SK-N-SH (cell line): ENCODE results near the gene NFASC.
A peak's percentile ranks its signal among the peaks of the same experiment; 100 is the strongest.

ENCODE experiments used
- CHD2 ChIP-seq: fragments of 150-350 bp; IDR thresholded peaks from 2 replicates; pipeline ENCODE4 v1.6.1; 2018; ENCODE audit warnings: low read length; ENCODE audit not compliant: partially characterized antibody
- CTCF ChIP-seq: fragments of 200-600 bp; sonication (generic); IDR thresholded peaks from 2 replicates; pipeline ENCODE4 v1.6.1; 2017; ENCODE audit warnings: antibody characterized with exemption, mild to moderate bottlenecking, moderate library complexity
- ELF1 ChIP-seq: IDR thresholded peaks from 2 replicates; pipeline ENCODE4 v1.4.0; 2012
- EP300 ChIP-seq, 2 experiments: IDR thresholded peaks; 2 replicates each; pipeline versions ENCODE4 v1.4.0 to v1.6.1; 2012; ENCODE audit warnings: borderline replicate concordance in 1 of 2, low read depth in 1 of 2, low read length in 1 of 2
- FOSL2 ChIP-seq: IDR thresholded peaks from 2 replicates; pipeline ENCODE4 v1.4.0; 2012; ENCODE audit warnings: low read depth, mild to moderate bottlenecking, moderate library complexity, borderline replicate concordance
- GABPA ChIP-seq: IDR thresholded peaks from 2 replicates; pipeline ENCODE4 v1.4.0; 2012; ENCODE audit warnings: low read depth, mild to moderate bottlenecking
- MAX ChIP-seq: IDR thresholded peaks from 2 replicates; pipeline ENCODE4 v1.4.0; 2012; ENCODE audit warnings: low read depth
- MXI1 ChIP-seq: IDR thresholded peaks from 2 replicates; pipeline ENCODE4 v1.6.1; 2012; ENCODE audit warnings: mild to moderate bottlenecking, low read depth, low read length, improper control_type of control experiment
- RAD21 ChIP-seq: IDR thresholded peaks from 2 replicates; pipeline ENCODE4 v1.6.1; 2012; ENCODE audit warnings: mild to moderate bottlenecking, low read length
- RFX5 ChIP-seq: IDR thresholded peaks from 2 replicates; pipeline ENCODE4 v1.6.1; 2012; ENCODE audit warnings: mild to moderate bottlenecking, improper control_type of control experiment, low read length
- SIN3A ChIP-seq: IDR thresholded peaks from 2 replicates; pipeline ENCODE4 v1.6.1; 2012; ENCODE audit warnings: low read depth, mild to moderate bottlenecking, low read length, moderate library complexity, borderline replicate concordance
- TAF1 ChIP-seq: IDR thresholded peaks from 2 replicates; pipeline ENCODE4 v1.6.1; 2012; ENCODE audit warnings: low read depth, mild to moderate bottlenecking, low read length, moderate library complexity, borderline replicate concordance

- TF ChIP-seq SIN3A, result no peak
- no peak for TF ChIP-seq MAX
- peak; percentile 92 for TF ChIP-seq RAD21
- no peak for TF ChIP-seq ELF1
- no peak for TF ChIP-seq MXI1
- TF ChIP-seq CTCF, result peak; percentile 96
- TF ChIP-seq EP300 (IDR thresholded peaks at IDR 0.05; ENCODE audit: borderline replicate concordance in 1 of 2, low read depth in 1 of 2, low read length in 1 of 2), result no peak
- no peak for TF ChIP-seq FOSL2
- no peak for TF ChIP-seq CHD2
- no peak for TF ChIP-seq TAF1
- TF ChIP-seq RFX5, result no peak
- TF ChIP-seq GABPA, result no peak
These were observed 191.0 kb downstream of the NFASC start for GRCh38 chr1:205061665-205062069.
